Rectal smooth muscle tissue (tissue), 1 donor: ENCODE measurements around the gene ENPP1.
"Not testable (repeated sequence)": the region's sequence is repeated elsewhere in the genome, so short reads cannot be mapped to it uniquely, and the experiment has no call there.

ENCODE experiments used
- H3K27ac ChIP-seq: one replicate; pipeline ENCODE4 v1.7.0; 2013; ENCODE audit warnings: low read depth, low read length, inconsistent platforms
- H3K27me3 ChIP-seq: one replicate; pipeline ENCODE4 v1.7.0; 2013; ENCODE audit warnings: low read length; ENCODE audit not compliant: control insufficient read depth, insufficient read depth
- H3K36me3 ChIP-seq: one replicate; pipeline ENCODE4 v1.7.0; 2013; ENCODE audit warnings: low read length; ENCODE audit not compliant: control insufficient read depth, insufficient read depth
- H3K4me1 ChIP-seq: one replicate; pipeline ENCODE4 v1.7.0; 2013; ENCODE audit warnings: low read length; ENCODE audit not compliant: control insufficient read depth, insufficient read depth
- H3K4me3 ChIP-seq: one replicate; pipeline ENCODE4 v1.7.0; 2013; ENCODE audit warnings: low read length
- H3K9ac ChIP-seq: one replicate; pipeline ENCODE4 v1.7.0; 2013; ENCODE audit warnings: low read length

ENPP1 gene

GRCh38 chr6:131897050-131897435 is 89.2 kb downstream of the ENPP1 start:
- H3K27ac ChIP-seq = no peak overlapping the region
- no peaks in the 10 kb centered on the region for H3K36me3 ChIP-seq
- H3K4me3 ChIP-seq = no peak overlapping the region
- no peaks in the 10 kb centered on the region for H3K27me3 ChIP-seq
- no peak overlapping the region for H3K9ac ChIP-seq
- H3K4me1 ChIP-seq = no peaks in the 10 kb centered on the region

GRCh38 chr6:131897621-131898020 is 89.8 kb downstream of the ENPP1 start:
- no peak overlapping the region for H3K27ac ChIP-seq
- H3K36me3 ChIP-seq = no peaks in the 10 kb centered on the region
- no peak overlapping the region for H3K9ac ChIP-seq
- no peak overlapping the region for H3K4me3 ChIP-seq
- no peaks in the 10 kb centered on the region for H3K4me1 ChIP-seq
- no peaks in the 10 kb centered on the region for H3K27me3 ChIP-seq

GRCh38 chr6:131898718-131899117 is 90.9 kb downstream of the ENPP1 start:
- H3K27ac ChIP-seq = no peak overlapping the region
- no peak overlapping the region for H3K4me3 ChIP-seq
- no peaks in the 10 kb centered on the region for H3K27me3 ChIP-seq
- H3K4me1 ChIP-seq = no peaks in the 10 kb centered on the region
- H3K36me3 ChIP-seq = no peaks in the 10 kb centered on the region
- no peak overlapping the region for H3K9ac ChIP-seq

GRCh38 chr6:131900231-131900630 is 92.4 kb downstream of the ENPP1 start:
- no peaks in the 10 kb centered on the region for H3K36me3 ChIP-seq
- H3K9ac ChIP-seq = no peak overlapping the region
- no peak overlapping the region for H3K4me3 ChIP-seq
- no peak overlapping the region for H3K27ac ChIP-seq
- H3K27me3 ChIP-seq = no peaks in the 10 kb centered on the region
- H3K4me1 ChIP-seq = no peaks in the 10 kb centered on the region

- not testable (repeated sequence) for H3K9ac ChIP-seq, H3K27me3 ChIP-seq, H3K36me3 ChIP-seq, H3K4me1 ChIP-seq, H3K27ac ChIP-seq, H3K4me3 ChIP-seq
Observed at GRCh38 chr6:131901326-131901873, 93.6 kb downstream of the ENPP1 start.

- not testable (repeated sequence) for H3K4me1 ChIP-seq, H3K27me3 ChIP-seq, H3K9ac ChIP-seq, H3K36me3 ChIP-seq, H3K4me3 ChIP-seq, H3K27ac ChIP-seq
Observed at GRCh38 chr6:131903734-131904133, 95.9 kb downstream of the ENPP1 start.

GRCh38 chr6:131908787-131909186 is 101.0 kb downstream of the ENPP1 start:
- not testable (repeated sequence) for H3K4me3 ChIP-seq, H3K4me1 ChIP-seq, H3K27me3 ChIP-seq, H3K36me3 ChIP-seq, H3K9ac ChIP-seq, H3K27ac ChIP-seq

- H3K27ac ChIP-seq = no peak overlapping the region
- H3K27me3 ChIP-seq = no peaks in the 10 kb centered on the region
- no peaks in the 10 kb centered on the region for H3K4me1 ChIP-seq
- no peak overlapping the region for H3K9ac ChIP-seq
- no peak overlapping the region for H3K4me3 ChIP-seq
- no peaks in the 10 kb centered on the region for H3K36me3 ChIP-seq
Observed at GRCh38 chr6:131909408-131910218, 101.8 kb downstream of the ENPP1 start.

- Histone ChIP-seq H3K27me3 (no peaks in the 10 kb centered on the region), H3K36me3 (no peaks in the 10 kb centered on the region), H3K27ac (no peak overlapping the region), H3K9ac (no peak overlapping the region), H3K4me1 (no peaks in the 10 kb centered on the region), H3K4me3 (no peak overlapping the region)
Observed at GRCh38 chr6:131910219-131910589, 102.4 kb downstream of the ENPP1 start.

- H3K27me3 ChIP-seq = no peaks in the 10 kb centered on the region
- no peak overlapping the region for H3K9ac ChIP-seq
- no peaks in the 10 kb centered on the region for H3K4me1 ChIP-seq
- H3K27ac ChIP-seq = no peak overlapping the region
- no peak overlapping the region for H3K4me3 ChIP-seq
- H3K36me3 ChIP-seq = no peaks in the 10 kb centered on the region
Observed at GRCh38 chr6:131910956-131911355, 103.1 kb downstream of the ENPP1 start.

- Histone ChIP-seq H3K4me3 (no peak overlapping the region), H3K9ac (no peak overlapping the region), H3K4me1 (no peaks in the 10 kb centered on the region), H3K27me3 (no peaks in the 10 kb centered on the region), H3K27ac (no peak overlapping the region), H3K36me3 (no peaks in the 10 kb centered on the region)
Observed at GRCh38 chr6:131911951-131912350, 104.1 kb downstream of the ENPP1 start.

GRCh38 chr6:131914234-131914633 is 106.4 kb downstream of the ENPP1 start:
- H3K4me3 ChIP-seq = no peak overlapping the region
- no peaks in the 10 kb centered on the region for H3K27me3 ChIP-seq
- no peaks in the 10 kb centered on the region for H3K4me1 ChIP-seq
- no peaks in the 10 kb centered on the region for H3K36me3 ChIP-seq
- no peak overlapping the region for H3K9ac ChIP-seq
- H3K27ac ChIP-seq = no peak overlapping the region
